Left lobe of liver (tissue), 2 donors: ENCODE data around the gene PDE1C. TPM values are rescaled to one million over a fixed set of nuclear protein-coding genes. Genes with fewer than 3 reads are reported as not detected.

Experiments
- ATAC-seq: fragments of 200-7000 bp; cut with Tn5 transposase; one replicate; pipeline ENCODE4 v1.9.1; 2020; ENCODE audit warnings: mild to moderate bottlenecking, moderate library complexity
- DNase-seq: peaks from one replicate; pipeline ENCODE4 v3.0.0-alpha.2; 2020; ENCODE audit warnings: low spot score
- total RNA-seq: library from RNA; stranded (reverse); gene quantifications from one replicate; pipeline ENCODE4 v1.2.1, GENCODE V29; 2021
- donor health status: DM: no; HTN: no; CAD: no; lungs with moderate emphysema.
- donor health status: DM: no; HTN: yes; CAD: no.

PDE1C gene
- total RNA-seq, 1 donor from 2014 or later: 0.03 TPM

DNA sequence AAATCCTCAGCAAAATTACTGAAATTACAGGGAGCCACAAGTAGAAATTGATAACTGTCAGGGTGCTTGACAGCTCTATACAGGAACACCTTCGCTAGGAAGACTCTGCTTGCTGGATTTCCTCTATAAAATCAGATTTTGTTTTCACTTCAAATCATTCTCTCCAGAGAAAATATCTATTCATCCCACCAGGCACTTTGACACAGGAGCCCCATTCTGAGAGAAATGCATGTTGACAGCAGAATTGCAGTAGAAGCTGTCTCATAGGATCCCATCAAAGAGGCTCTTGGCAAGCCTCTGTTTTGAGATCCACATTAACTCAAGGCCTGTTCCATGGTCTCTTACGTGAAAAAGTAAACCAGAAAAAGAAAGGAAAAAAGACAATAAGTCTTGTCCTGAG, 116.8 kb downstream of the PDE1C start:
- DNase-seq (no peak), ATAC-seq (no peak)

DNA sequence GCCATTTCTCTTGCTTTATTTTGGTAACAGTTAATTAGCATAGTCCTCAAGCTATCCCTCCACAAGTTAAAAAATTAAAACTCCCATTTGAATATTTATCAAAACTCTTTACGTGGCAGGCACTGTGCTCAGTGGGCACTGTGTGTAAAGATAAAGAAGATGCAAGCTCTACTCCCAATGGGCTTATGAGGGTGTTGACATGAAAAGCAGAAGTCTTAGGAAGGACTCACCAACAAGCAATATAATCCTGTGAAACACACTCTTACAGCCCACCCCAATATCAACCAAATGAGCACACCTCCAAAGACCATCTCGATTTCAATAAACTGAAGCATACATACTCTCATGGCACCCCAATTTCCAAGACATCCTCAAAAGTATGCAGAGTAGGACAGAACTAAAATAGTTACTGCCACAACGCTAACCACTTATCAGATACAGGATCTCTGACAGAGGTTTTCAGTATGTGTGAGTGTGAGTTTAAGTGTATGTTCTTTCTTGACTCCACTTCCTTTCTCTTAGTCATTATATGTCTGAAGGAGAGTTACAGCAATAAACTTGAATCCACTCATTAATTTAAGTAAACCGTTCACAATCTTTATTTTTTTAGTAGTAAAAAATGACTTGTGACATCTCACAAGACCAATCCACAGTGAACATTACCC, 120.0 kb downstream of the PDE1C start:
- no peak for ATAC-seq
- no peak for DNase-seq

DNA sequence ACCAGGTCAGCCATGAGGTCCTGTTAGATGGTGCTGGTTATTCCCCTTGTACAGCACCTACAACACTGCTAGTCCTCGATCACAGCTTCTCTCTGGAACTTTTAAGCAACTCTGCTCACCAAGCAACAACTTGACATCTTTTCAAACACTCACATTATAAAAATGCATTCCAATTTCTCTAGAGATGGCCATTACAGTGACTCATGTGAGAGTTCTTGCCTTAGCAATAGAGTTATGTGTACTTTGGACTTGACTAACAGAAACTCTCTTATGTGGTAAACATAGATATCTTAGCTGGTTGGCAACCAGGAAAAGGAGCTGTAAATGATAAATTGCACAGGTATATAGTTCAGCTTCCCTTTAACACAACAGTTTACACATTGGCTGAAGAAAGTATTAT, 122.2 kb downstream of the PDE1C start:
- no peak for DNase-seq
- ATAC-seq: peak; percentile 26

DNA sequence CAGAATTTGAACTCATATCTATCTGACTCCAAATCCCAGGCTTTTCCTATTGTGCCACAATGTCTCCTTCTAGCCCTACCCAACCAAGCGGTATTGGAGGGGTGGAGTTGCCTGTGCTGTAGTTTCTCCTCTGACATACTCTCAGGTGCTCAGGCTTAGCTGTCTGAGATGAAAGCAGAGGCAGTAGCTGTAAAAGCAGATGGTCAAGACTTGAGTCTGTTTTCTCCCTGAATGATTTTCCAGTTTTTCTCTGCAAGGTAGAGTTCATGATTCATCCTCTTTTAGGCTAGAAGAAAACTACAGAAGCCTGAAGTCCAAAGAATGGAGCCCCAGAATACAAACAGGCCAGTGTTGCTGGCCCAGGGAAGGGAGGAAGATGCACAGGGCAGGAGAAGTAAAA, 130.0 kb downstream of the PDE1C start:
- no peak for ATAC-seq
- DNase-seq: no peak

DNA sequence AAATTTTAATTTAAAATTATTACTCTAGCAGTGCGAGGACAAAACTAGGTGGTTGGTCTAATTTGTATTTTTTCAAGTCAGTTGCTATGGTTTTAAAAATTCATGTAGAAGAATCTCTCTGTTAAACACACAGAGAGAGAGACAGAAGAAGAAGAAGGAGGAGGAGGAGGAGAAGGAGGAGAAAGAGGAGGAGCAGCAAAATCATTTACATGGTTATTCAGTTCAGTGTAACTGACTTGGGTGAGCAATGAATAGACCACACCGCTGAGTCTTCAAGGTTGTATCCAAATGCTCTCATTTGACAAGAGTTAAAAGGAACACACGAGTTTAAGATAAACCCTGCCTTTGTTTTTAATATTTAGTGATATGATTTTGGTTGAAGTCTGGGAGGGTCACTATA, 131.1 kb downstream of the PDE1C start:
- ATAC-seq (no peak), DNase-seq (no peak)

DNA sequence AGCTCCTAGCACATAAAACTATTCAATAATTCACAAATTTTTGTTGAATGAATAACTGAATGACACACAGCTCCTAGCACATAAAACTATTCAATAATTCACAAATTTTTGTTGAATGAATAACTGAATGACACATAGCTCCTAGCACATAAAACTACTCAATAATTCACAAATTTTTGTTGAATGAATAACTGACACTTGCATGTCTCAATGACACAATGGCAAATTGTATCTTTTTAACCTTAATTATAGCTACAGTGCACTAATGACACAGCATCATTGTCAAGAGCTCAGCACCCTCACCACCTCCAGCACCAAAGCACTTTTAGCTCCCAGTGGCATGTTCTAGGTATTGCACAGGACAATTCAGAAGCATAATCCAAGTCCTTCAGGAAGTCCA, 131.6 kb downstream of the PDE1C start:
- DNase-seq (no peak), ATAC-seq (no peak)

DNA sequence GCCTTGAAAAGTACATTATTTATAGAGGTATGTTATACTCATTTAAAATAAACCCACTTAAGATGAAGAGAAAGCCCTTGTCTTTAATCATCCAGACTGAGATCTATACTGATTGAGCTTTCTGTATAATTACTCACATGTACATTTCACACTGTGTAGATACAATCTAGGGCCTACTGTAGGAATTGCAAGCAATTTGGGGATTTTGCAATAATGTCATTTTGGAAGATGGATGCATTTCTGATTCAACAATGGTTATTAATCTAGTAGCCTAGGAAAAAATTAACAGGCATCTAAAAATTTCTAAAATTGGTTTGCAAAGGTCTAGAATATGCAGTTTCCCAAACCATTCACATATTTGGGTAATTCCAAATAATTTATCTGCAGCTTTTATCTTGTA, 132.2 kb downstream of the PDE1C start:
- no peak for ATAC-seq
- DNase-seq: no peak

DNA sequence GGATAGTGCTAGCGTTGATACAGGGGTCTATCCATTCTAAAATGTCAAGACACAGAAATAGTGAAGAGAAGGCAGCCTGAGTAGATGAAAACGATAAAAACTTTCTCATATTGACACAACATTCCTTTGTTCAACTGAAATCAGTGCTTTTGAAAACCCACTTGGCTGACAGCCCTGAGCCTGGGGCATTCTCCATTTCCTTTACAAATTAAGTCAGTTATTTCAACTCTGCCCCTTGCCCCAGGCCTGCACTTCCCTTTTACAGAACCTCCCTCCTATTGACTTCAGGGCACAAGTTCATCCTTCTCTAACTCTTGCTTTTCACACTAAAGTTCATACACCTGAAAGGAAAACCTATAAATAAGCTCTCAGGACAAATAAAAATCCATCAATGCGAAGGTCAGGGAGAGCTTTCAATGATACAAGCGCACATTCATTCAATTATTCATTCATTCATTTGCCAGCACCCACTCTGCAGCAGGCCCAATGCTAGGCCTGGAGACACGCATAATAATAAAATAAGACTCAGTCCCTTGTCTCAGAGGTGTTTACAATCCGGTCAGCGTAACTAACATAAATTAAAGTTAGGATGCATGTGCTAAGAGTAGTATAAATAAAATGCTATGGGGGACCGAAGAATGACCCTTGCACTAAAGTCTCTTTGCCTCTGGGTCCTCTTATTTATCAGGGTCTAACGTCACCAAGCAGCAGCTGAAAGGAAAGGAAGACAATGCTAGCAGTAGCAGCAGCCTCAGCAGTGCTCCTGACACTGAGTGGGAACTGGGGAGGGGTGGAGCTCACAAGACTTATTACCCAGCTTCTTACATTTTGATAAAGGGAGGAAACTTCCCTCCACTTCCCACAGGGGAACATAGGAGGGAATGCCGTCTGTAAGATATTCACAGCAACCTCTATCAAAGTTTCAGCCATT, 134.8 kb downstream of the PDE1C start:
- no peak for DNase-seq
- no peak for ATAC-seq

DNA sequence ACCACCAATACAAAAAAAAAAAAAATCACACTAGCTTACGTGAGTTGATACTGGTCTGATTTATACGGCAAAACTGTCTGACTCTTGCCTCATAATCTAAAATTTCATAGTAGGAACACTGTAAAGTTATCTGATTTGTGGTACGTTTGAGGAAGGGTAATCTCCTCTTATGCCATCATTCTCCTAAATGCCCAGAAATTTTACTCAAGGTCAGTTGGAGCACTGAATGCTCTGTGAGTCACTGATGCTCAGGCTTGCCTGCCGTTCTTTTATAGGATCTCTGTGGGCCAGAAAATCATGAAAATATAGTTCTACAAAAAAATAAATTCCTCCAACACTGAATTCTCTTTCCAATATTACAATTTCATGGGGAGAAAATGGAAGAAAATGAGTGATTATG, 135.7 kb downstream of the PDE1C start:
- ATAC-seq (no peak), DNase-seq (no peak)

DNA sequence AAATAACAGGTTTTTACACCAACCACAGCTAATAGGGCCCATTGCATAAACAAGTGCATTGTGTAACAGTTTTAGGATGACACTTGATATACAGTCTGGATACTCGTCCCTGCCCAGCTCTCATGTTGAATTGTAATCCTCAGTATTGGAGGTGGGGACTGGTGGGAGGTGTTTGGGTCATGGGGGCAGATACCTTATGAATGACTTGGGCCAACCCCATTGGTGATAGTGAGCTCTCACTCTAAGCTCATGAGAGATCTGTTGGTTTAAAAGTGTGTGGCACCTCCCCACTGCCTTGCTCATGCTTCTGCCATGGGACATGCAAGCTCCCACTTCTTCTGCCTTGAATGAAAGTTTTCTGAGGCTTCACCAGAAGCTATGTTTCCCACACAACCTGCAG, 136.7 kb downstream of the PDE1C start:
- DNase-seq: no peak

DNA sequence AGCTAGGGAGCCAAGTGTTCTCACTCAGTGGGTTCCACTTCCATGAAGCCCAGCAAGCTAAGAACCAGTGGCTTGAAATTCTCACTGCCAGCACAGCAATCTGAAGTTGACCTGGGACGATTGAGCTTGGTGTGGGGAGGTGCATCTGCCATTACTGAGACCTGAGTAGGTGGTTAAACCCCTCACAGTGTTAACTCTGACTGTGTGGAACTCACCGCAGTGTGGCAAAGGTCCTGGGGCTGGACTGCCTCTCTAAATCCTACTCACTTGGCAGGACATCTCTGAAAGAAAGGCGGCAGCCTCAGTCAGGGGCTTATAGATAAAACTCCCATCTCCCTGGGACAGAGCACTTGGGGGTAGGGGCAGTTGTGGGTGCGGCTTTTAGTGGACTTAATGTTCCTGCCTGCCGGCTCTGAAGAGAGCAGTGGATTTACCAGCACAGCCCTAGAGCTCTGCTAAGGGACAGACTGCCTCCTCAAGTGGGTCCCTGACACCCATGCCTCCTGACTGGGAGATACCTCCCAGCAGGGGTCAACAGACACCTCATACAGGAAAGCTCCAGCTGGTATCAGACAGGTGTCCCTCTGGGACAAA, 143.1 kb downstream of the PDE1C start:
- ATAC-seq (no peak), DNase-seq (no peak)

More for the DNA sequence above, 136.7 kb downstream of the PDE1C start:
- ATAC-seq: no peak

DNA sequence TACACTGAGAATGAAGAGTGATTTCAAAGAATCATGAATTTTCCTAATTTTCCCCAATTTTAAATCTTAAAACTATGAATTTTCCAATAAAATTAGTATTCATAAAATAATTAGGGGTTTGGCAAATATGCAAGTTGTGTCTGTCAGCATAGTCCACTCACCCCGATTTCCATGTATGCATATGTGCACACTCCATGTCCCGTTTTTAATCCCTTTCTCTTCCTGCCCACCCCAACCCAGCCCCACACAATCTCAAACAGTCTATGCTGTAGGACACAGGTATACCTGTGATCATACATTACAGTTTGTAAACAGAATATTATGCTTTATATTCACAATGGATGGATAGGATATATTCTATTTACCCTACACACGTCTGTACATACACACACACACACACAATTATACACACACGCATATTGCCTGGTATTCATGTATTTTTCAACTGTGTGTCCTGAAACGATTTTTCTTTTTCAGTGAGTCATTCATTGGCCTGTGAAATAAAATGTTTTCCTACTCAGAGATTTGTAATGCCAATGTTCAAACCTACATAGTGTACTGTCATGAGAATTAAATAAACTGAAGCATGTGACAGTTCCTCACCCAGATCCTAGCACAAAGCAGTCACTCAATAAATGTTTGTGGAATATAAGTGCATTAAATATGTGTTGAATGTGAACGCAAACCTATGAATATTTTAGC, 144.3 kb downstream of the PDE1C start:
- ATAC-seq: no peak

DNA sequence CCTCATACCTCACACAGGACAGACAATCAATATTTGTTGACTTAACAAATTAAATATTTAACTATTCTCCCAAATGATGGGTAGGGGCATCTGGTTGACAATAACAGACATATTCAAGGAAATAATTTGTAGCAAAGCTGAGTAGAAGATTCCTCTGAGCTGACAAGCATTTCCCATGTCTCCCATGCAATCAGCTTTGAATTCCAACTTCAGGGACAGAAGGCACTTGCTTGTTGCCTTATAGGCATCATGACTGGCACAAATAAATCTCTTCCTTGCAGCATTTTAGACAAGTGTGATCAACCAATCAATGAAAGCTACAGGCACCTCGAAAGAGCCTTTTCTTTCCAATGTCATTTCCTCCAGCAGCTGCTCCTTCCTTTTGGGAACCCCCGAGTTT, 146.0 kb downstream of the PDE1C start:
- DNase-seq: no peak

More for the DNA sequence above, 144.3 kb downstream of the PDE1C start:
- no peak for DNase-seq

DNA sequence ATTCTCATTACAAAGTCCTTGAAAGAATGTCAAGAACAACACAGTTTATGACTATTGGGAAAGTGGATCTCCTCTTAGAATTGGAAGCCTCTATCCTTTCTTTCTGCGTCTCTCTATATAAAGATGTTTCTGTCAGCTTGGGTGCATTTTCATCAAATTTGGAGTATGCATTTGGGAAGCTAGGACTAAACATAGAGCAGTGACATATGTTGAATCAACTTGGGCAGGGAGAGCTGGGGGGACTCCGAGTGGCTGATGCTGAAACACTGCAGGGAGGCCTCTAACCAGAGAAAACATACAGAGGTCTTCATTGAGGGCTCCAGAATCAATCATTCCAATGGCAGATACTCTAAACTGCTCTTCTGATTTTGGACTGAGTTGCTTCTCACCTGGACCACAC, 147.4 kb downstream of the PDE1C start:
- ATAC-seq (no peak), DNase-seq (no peak)

More for the DNA sequence above, 146.0 kb downstream of the PDE1C start:
- no peak for ATAC-seq

DNA sequence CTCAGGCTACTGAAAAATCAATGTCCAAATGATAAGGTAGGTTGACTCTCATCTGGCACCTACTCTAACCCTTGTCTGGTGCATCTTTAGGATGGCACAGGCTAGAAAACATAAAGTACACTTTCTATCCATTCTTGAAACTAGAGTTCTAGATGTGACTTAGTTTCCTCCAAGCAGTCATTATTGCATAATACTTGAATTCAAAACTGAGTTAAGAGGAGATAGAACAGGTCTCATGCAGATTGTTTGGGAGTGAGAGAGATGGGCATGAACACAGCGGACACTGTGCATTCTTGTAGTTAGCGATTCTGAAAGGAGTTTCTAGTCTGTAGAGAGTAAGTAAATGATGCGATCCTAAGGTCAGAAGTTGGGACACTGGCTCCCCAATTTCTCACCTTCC, 149.2 kb downstream of the PDE1C start:
- ATAC-seq (no peak), DNase-seq (no peak)

DNA sequence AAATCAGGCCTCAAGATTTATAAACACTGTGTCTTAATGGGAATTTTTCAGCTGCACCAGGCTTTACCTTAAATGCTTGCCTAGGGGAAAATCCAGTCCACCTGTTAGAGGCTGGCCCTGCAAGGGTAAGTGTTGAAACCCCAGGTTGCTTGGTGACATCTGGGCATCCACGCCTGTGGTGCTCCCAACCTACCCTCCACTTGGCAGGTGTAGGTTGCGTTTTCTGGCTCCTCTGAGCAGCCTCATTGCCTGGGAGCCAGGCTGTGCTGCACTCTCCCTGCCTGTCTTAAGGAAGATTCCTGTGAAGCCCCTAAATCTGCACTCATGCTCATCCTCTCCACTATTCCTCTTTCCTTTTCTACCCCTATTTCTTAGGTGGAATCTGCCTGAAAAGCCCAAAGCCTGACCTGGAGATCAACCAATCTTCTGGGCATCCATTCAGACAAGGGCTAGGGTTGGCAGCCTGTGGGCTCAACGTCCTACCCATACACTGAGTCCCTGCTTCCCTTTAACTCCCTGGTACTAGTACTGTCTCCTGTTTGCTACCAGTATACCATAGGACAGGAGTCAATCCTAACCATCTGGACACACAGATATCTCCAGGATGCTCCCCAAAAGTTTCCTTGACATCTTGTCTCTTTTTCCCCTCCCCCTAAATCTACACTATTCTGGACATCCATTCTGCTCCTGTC, 150.4 kb downstream of the PDE1C start:
- ATAC-seq: no peak

DNA sequence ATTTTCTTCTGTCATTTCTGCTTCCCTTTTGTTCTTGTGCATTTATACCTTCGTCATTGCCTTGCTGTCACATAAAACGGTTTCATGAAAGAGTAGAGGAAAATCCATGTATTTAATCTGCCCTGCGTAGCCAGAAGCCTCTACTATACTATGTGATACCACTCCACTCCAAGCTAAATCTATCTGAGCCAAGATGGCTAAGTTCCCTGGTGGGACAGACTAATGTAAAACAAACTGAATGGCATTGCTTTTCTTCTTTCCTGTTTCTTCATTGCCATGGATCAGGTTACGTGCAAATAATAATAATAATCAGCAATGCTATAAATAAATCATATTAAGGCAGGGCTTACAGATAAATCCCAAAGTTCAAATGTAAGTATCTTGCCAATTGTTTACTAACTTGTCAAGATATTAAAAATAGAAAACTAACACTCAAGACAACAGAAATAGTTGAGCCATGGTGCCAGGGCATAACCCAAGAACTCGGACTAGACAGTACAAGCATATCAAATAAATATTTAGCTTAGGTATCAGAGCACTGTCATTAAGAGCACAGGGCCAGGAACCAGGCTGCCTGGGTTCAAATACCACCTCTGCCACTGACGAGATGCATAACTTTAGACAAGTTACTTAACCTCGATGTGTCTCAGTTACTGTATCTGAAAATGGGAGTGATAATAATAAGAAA, 151.4 kb downstream of the PDE1C start:
- no peak for DNase-seq

More for the DNA sequence above, 150.4 kb downstream of the PDE1C start:
- DNase-seq: no peak

DNA sequence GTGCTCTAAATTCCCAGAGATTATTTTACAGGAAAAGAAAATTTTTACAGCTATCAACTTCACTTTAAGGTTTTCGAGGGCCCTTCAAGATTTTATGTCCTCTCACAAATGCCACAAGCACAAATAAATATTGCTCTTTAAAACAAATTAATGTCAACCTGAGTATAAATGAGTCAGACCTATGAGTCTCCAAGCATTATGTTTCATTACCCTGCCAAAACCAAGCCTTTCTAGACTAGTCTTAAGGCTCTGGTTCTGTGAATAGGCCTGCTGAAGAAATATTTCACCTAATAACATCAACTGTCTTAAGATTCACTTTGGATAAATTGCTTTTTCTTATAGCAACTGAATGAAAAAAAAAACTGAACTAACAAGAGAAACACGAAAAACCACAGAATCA, 153.0 kb downstream of the PDE1C start:
- ATAC-seq (no peak), DNase-seq (no peak)

More for the DNA sequence above, 151.4 kb downstream of the PDE1C start:
- no peak for ATAC-seq

DNA sequence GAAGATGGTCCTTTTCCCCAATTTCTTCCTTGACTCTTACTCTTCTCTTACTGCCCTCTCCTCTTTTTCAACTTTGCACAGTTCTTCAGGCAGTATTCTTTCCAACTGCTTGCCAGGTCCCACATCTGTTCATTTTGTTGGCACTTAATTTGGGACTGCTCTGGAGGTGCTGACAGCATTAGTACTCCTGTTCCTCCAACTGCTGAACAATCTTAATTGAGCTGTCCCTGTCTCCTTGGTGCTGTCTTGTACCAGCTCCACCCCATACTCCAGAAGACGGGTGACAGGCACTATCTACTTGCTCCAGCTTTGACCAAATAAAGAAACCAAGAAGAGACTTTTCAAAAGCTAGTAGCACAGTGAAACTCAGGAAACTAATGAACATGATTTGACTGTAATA, 160.0 kb downstream of the PDE1C start:
- ATAC-seq (no peak), DNase-seq (no peak)
